ENCODE measurements around the gene LYSMD3.

The LYSMD3 gene

DNA sequence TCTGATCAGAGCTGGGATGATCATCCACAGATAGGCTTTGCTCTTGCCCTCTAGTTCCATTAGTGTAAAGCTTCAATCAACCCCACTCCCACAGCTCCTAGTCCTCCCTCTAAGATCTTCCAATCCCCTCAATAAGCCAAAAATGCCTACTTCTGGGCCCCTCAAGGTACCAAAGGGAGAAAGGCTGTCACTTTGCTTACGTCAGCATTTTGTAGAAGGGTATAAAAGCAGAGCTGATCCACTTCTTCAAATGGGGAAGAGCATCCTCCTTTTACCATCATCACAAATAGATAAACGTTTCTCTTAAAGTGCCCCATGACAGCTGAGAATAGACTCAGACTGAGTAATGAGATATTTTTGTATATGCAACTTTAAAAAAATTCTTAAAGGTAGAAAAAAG lies 16.1 kb upstream of the LYSMD3 start:
- Histone ChIP-seq H3K36me3 (ENCODE audit: control insufficient read depth, insufficient read depth, low read length) (no peaks in the 10 kb centered on the region), H3K9me3 (ENCODE audit: control insufficient read depth, low read length) (no peaks in the 10 kb centered on the region), H2AFZ (no peak overlapping the region), H3K4me3 (ENCODE audit: low read depth, low read length) (no peak overlapping the region), H3K27ac (no peak overlapping the region), H3K9ac (no peak overlapping the region), H3K4me1 (no peaks in the 10 kb centered on the region), H3K4me2 (ENCODE audit: low read length) (no peak overlapping the region), H3K27me3 (ENCODE audit: control insufficient read depth, insufficient read depth, low read length) (no peaks in the 10 kb centered on the region), H3K79me2 (no peaks in the 10 kb centered on the region)
- TF ChIP-seq, protein P1, sequence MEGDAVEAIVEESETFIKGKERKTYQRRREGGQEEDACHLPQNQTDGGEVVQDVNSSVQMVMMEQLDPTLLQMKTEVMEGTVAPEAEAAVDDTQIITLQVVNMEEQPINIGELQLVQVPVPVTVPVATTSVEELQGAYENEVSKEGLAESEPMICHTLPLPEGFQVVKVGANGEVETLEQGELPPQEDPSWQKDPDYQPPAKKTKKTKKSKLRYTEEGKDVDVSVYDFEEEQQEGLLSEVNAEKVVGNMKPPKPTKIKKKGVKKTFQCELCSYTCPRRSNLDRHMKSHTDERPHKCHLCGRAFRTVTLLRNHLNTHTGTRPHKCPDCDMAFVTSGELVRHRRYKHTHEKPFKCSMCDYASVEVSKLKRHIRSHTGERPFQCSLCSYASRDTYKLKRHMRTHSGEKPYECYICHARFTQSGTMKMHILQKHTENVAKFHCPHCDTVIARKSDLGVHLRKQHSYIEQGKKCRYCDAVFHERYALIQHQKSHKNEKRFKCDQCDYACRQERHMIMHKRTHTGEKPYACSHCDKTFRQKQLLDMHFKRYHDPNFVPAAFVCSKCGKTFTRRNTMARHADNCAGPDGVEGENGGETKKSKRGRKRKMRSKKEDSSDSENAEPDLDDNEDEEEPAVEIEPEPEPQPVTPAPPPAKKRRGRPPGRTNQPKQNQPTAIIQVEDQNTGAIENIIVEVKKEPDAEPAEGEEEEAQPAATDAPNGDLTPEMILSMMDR (IDR thresholded peaks at IDR 0.05), result no peak

DNA sequence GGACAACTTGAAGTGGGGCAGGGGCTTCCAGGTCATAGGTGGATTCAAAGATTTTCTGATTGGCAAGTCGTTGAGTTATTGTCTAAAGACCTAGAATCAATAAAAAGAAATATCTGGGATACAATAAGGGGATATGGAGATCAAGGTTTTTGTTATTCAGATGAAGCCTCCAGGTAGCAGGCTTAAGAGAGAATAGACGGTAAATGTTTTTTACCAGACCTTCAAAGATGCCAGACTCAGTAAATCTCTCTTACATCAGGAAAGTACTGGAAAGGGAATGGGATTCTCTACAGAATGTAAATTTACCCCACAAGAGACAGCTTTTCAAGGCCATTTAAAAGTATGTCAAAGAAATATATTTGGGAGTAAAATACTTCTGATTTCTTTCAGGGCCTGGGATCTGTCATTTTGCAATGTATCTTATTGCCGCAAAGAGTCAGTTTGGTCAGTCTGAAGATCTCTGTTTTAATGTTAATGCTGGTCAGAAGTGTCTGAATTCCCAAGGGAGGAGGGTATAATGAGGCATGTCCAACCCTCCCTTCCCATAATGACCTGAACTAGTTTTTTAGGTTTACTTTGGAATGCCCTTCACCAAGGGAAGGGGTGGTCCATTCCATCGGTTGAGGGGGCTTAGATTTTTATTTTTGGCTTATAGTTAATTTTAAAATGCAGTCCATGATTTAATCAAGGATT lies 13.6 kb upstream of the LYSMD3 start:
- no peaks in the 10 kb centered on the region for H3K79me2 ChIP-seq
- H3K4me3 ChIP-seq (ENCODE audit: low read depth, low read length), result no peak overlapping the region
- H3K9ac ChIP-seq, result no peak overlapping the region
- no peaks in the 10 kb centered on the region for H3K27me3 ChIP-seq (ENCODE audit: control insufficient read depth, insufficient read depth, low read length)
- no peak overlapping the region for H3K4me2 ChIP-seq (ENCODE audit: low read length)
- TF ChIP-seq, protein P1 (IDR thresholded peaks at IDR 0.05), result no peak
- H3K4me1 ChIP-seq, result no peaks in the 10 kb centered on the region
- no peaks in the 10 kb centered on the region for H3K9me3 ChIP-seq (ENCODE audit: control insufficient read depth, low read length)
- no peaks in the 10 kb centered on the region for H3K36me3 ChIP-seq (ENCODE audit: control insufficient read depth, insufficient read depth, low read length)
- H2AFZ ChIP-seq, result no peak overlapping the region
- H3K27ac ChIP-seq, result no peak overlapping the region

DNA sequence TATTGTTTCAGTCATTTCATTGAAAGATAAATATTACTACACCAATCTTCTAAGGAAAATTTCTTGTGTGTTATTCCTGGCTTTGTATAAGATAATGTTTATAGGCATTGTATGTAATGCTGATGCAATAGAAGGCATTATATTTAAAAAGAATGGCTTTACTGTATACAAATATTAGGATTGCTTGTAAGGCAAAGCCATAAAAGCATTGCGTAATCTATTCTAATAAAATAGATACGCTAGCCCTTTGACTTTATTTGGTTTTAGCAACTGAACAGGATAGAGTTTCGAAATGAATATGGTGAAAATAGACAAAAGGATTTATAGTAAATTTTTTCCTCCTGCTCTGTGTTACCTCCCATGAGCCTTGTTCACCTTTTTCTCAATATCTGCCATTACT lies 5.5 kb upstream of the LYSMD3 start:
- no peak overlapping the region for H3K27ac ChIP-seq
- H3K79me2 ChIP-seq, result peaks cover 3% of the 10 kb centered on the region
- no peak overlapping the region for H2AFZ ChIP-seq
- H3K27me3 ChIP-seq (ENCODE audit: control insufficient read depth, insufficient read depth, low read length), result no peaks in the 10 kb centered on the region
- no peak overlapping the region for H3K4me2 ChIP-seq (ENCODE audit: low read length)
- H3K4me3 ChIP-seq (ENCODE audit: low read depth, low read length), result no peak overlapping the region
- H3K9me3 ChIP-seq (ENCODE audit: control insufficient read depth, low read length), result no peaks in the 10 kb centered on the region
- no peak overlapping the region for H3K9ac ChIP-seq
- H3K36me3 ChIP-seq (ENCODE audit: control insufficient read depth, insufficient read depth, low read length), result no peaks in the 10 kb centered on the region
- H3K4me1 ChIP-seq, result no peaks in the 10 kb centered on the region
- TF ChIP-seq, protein P1 (IDR thresholded peaks at IDR 0.05), result no peak

DNA sequence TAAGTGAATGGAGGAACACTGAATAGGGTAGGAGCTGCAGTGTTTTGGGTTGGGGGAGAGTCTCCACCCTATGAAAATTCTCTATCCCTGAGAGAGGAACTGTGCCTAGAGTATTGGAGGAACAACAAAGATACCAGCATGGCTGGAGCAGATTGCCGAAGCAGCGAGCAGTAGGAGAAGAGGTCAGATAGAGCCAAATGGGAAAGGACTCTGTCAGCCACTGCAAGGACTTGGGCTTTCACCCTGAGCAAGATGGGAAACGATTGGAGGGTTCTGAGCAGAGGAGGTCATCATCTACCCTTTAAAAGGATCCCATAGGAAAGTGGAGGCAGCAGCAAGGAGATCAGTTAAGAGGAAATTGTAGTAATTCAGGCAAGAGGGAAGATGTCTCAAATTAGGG lies 4.4 kb upstream of the LYSMD3 start:
- peaks cover 3% of the 10 kb centered on the region for H3K79me2 ChIP-seq
- TF ChIP-seq, protein P1 (IDR thresholded peaks at IDR 0.05), result no peak
- no peak overlapping the region for H3K4me2 ChIP-seq (ENCODE audit: low read length)
- H2AFZ ChIP-seq, result no peak overlapping the region
- no peak overlapping the region for H3K27ac ChIP-seq
- H3K9me3 ChIP-seq (ENCODE audit: control insufficient read depth, low read length), result no peaks in the 10 kb centered on the region
- H3K4me3 ChIP-seq (ENCODE audit: low read depth, low read length), result no peak overlapping the region
- no peaks in the 10 kb centered on the region for H3K36me3 ChIP-seq (ENCODE audit: control insufficient read depth, insufficient read depth, low read length)
- H3K9ac ChIP-seq, result no peak overlapping the region
- no peaks in the 10 kb centered on the region for H3K27me3 ChIP-seq (ENCODE audit: control insufficient read depth, insufficient read depth, low read length)
- H3K4me1 ChIP-seq, result no peaks in the 10 kb centered on the region
